Measurements from ENCODE around the gene GGA2. TPM values are rescaled to one million over a fixed set of nuclear protein-coding genes. Genes with fewer than 3 reads are reported as not detected.

Gene GGA2
- total RNA-seq, 5 donors from 2014 or later (not counting 1 experiment from before 2014, with no cell fraction given), result 84.0 to 146 (median 99.6) TPM

GRCh38 chr16:23524886-23525285, 14.6 kb upstream of the GGA2 start:
- ChIA-PET CTCF (no interaction called here), POLR2A (no interaction called here)
- no peak overlapping the region for H3K4me3 ChIP-seq (ENCODE audit: control insufficient read depth in 1 of 2, extremely low read depth in 1 of 2, low read length in 1 of 2)
- Mint-ChIP-seq H3K4me3 (no peak overlapping the region), H3K9me3 (no peaks in the 10 kb centered on the region), H3K27me3 (no peaks in the 10 kb centered on the region), H3K36me3 (peaks cover 53% of the 10 kb centered on the region), H3K27ac (no peak overlapping the region), H3K4me1 (no peaks in the 10 kb centered on the region)
- no peaks in the 10 kb centered on the region for H3K27me3 ChIP-seq (replicated peaks in 1 of 2; ENCODE audit: control insufficient read depth in 2 of 2, extremely low read depth in 1 of 2, insufficient read depth in 2 of 2, low read length in 1 of 2)
- peaks cover 16 to 62% of the 10 kb centered on the region in 2 donors for H3K36me3 ChIP-seq (ENCODE audit: control insufficient read depth in 2 of 2, extremely low read depth in 1 of 2, insufficient read depth in 1 of 2, low read length in 1 of 2)
- no peak for DNase-seq
- WGBS (ENCODE audit: insufficient coverage), result 90% methylated on average over 2 of the region's 3 CpGs
- H3K4me1 ChIP-seq (ENCODE audit: control insufficient read depth in 1 of 2, extremely low read depth in 1 of 2, insufficient read depth in 2 of 2, low read length in 2 of 2), result no peaks in the 10 kb centered on the region
- no peak for ATAC-seq (replicated peaks in 1 of 4)
- H3K27ac ChIP-seq (ENCODE audit: low read length), result no peak overlapping the region
- H3K9me3 ChIP-seq, result no peaks in the 10 kb centered on the region

GRCh38 chr16:23523876-23524385, 13.6 kb upstream of the GGA2 start:
- no peaks in the 10 kb centered on the region for H3K9me3 Mint-ChIP-seq
- DNase-seq (no peak), ATAC-seq (replicated peaks in 1 of 4) (no peak)
- POLR2A ChIA-PET, result interaction anchor here in 1 of 2 donors (0.7 kb wide), 1 partner anchor 1215 kb away, joined by 8 read pairs; no protein-coding TSS in a partner anchor
- Histone ChIP-seq H3K27me3 (replicated peaks in 1 of 2; ENCODE audit: control insufficient read depth in 2 of 2, extremely low read depth in 1 of 2, insufficient read depth in 2 of 2, low read length in 1 of 2) (no peaks in the 10 kb centered on the region), H3K4me1 (ENCODE audit: control insufficient read depth in 1 of 2, extremely low read depth in 1 of 2, insufficient read depth in 2 of 2, low read length in 2 of 2) (no peaks in the 10 kb centered on the region), H3K27ac (ENCODE audit: low read length) (no peak overlapping the region), H3K4me3 (ENCODE audit: control insufficient read depth in 1 of 2, extremely low read depth in 1 of 2, low read length in 1 of 2) (no peak overlapping the region), H3K9me3 (no peaks in the 10 kb centered on the region), H3K36me3 (ENCODE audit: control insufficient read depth in 2 of 2, extremely low read depth in 1 of 2, insufficient read depth in 1 of 2, low read length in 1 of 2) (peaks cover 16 to 54% of the 10 kb centered on the region in 2 donors)
- H3K36me3 Mint-ChIP-seq, result peaks cover 57% of the 10 kb centered on the region
- WGBS (ENCODE audit: insufficient coverage), result 90% methylated on average over 6 of the region's 7 CpGs
- H3K4me1 Mint-ChIP-seq, result peaks cover 0 to 4% (median 0%) of the 10 kb centered on the region in 3 donors
- H3K4me3 Mint-ChIP-seq, result no peak overlapping the region
- no peaks in the 10 kb centered on the region for H3K27me3 Mint-ChIP-seq
- CTCF ChIA-PET, result no interaction called here
- H3K27ac Mint-ChIP-seq, result no peak overlapping the region

- H3K27me3 ChIP-seq (replicated peaks in 1 of 2; ENCODE audit: control insufficient read depth in 2 of 2, extremely low read depth in 1 of 2, insufficient read depth in 2 of 2, low read length in 1 of 2), result no peaks in the 10 kb centered on the region
- ChIA-PET CTCF (no interaction called here), POLR2A (no interaction called here)
- WGBS (ENCODE audit: insufficient coverage), result 100% methylated on average over 3 of the region's 6 CpGs
- ATAC-seq (replicated peaks in 1 of 4) (no peak), DNase-seq (no peak)
- Mint-ChIP-seq H3K27ac (no peak overlapping the region), H3K4me1 (peaks cover 0 to 8% (median 2%) of the 10 kb centered on the region in 3 donors), H3K27me3 (no peaks in the 10 kb centered on the region), H3K36me3 (peaks cover 54% of the 10 kb centered on the region), H3K9me3 (no peaks in the 10 kb centered on the region), H3K4me3 (no peak overlapping the region)
- no peak overlapping the region for H3K4me3 ChIP-seq (ENCODE audit: control insufficient read depth in 1 of 2, extremely low read depth in 1 of 2, low read length in 1 of 2)
- H3K27ac ChIP-seq (ENCODE audit: low read length), result no peak overlapping the region
- no peaks in the 10 kb centered on the region for H3K9me3 ChIP-seq
- H3K36me3 ChIP-seq (ENCODE audit: control insufficient read depth in 2 of 2, extremely low read depth in 1 of 2, insufficient read depth in 1 of 2, low read length in 1 of 2), result peaks cover 16 to 48% of the 10 kb centered on the region in 2 donors
- H3K4me1 ChIP-seq (ENCODE audit: control insufficient read depth in 1 of 2, extremely low read depth in 1 of 2, insufficient read depth in 2 of 2, low read length in 2 of 2), result peaks cover 0 to under 1% of the 10 kb centered on the region in 2 experiments
Measured at GRCh38 chr16:23523321-23523720, 13.0 kb upstream of the GGA2 start.

GRCh38 chr16:23521965-23522364, 11.7 kb upstream of the GGA2 start:
- WGBS (ENCODE audit: insufficient coverage), result 100% methylated on average over 1 of the region's 4 CpGs
- no peak overlapping the region for H3K4me3 ChIP-seq (ENCODE audit: control insufficient read depth in 1 of 2, extremely low read depth in 1 of 2, low read length in 1 of 2)
- Mint-ChIP-seq H3K4me1 (peaks cover 0 to 13% (median 4%) of the 10 kb centered on the region in 3 donors), H3K27ac (no peak overlapping the region), H3K27me3 (no peaks in the 10 kb centered on the region), H3K9me3 (no peaks in the 10 kb centered on the region), H3K36me3 (peaks cover 47% of the 10 kb centered on the region), H3K4me3 (no peak overlapping the region)
- CTCF ChIA-PET, result interaction anchor here in 1 of 2 donors (0.6 to 1.0 kb wide), 2 partner anchors 14 to 59 kb away, joined by 3 read pairs; no protein-coding TSS in a partner anchor
- H3K36me3 ChIP-seq (ENCODE audit: control insufficient read depth in 2 of 2, extremely low read depth in 1 of 2, insufficient read depth in 1 of 2, low read length in 1 of 2), result peaks cover 6 to 37% of the 10 kb centered on the region in 2 donors
- peaks cover 0 to 4% of the 10 kb centered on the region in 2 experiments for H3K4me1 ChIP-seq (ENCODE audit: control insufficient read depth in 1 of 2, extremely low read depth in 1 of 2, insufficient read depth in 2 of 2, low read length in 2 of 2)
- ATAC-seq (replicated peaks in 1 of 4), result no peak
- H3K9me3 ChIP-seq, result no peaks in the 10 kb centered on the region
- DNase-seq, result no peak
- H3K27me3 ChIP-seq (replicated peaks in 1 of 2; ENCODE audit: control insufficient read depth in 2 of 2, extremely low read depth in 1 of 2, insufficient read depth in 2 of 2, low read length in 1 of 2), result no peaks in the 10 kb centered on the region
- POLR2A ChIA-PET, result no interaction called here
- no peak overlapping the region for H3K27ac ChIP-seq (ENCODE audit: low read length)

GRCh38 chr16:23521037-23521743, 10.9 kb upstream of the GGA2 start:
- H3K4me3 Mint-ChIP-seq, result no peak overlapping the region
- ChIA-PET POLR2A (no interaction called here), CTCF (interaction anchor here in 1 of 2 donors (0.6 kb wide), 1 partner anchor 76 kb away, joined by 3 read pairs; no protein-coding TSS in a partner anchor)
- H3K4me1 Mint-ChIP-seq, result peaks cover 7 to 19% (median 11%) of the 10 kb centered on the region in 3 donors
- Histone ChIP-seq H3K4me3 (ENCODE audit: control insufficient read depth in 1 of 2, extremely low read depth in 1 of 2, low read length in 1 of 2) (no peak overlapping the region), H3K4me1 (ENCODE audit: control insufficient read depth in 1 of 2, extremely low read depth in 1 of 2, insufficient read depth in 2 of 2, low read length in 2 of 2) (peaks cover 0 to 10% of the 10 kb centered on the region in 2 experiments), H3K27me3 (replicated peaks in 1 of 2; ENCODE audit: control insufficient read depth in 2 of 2, extremely low read depth in 1 of 2, insufficient read depth in 2 of 2, low read length in 1 of 2) (no peaks in the 10 kb centered on the region), H3K36me3 (ENCODE audit: control insufficient read depth in 2 of 2, extremely low read depth in 1 of 2, insufficient read depth in 1 of 2, low read length in 1 of 2) (peaks cover 5 to 36% of the 10 kb centered on the region in 2 donors), H3K27ac (ENCODE audit: low read length) (no peak overlapping the region), H3K9me3 (no peaks in the 10 kb centered on the region)
- no peaks in the 10 kb centered on the region for H3K27me3 Mint-ChIP-seq
- peaks cover 46% of the 10 kb centered on the region for H3K36me3 Mint-ChIP-seq
- no peak overlapping the region for H3K27ac Mint-ChIP-seq
- no peaks in the 10 kb centered on the region for H3K9me3 Mint-ChIP-seq
- DNase-seq (no peak), ATAC-seq (replicated peaks in 1 of 4) (no peak)
- WGBS (ENCODE audit: insufficient coverage), result 89% methylated on average over 1 of the region's 4 CpGs

GRCh38 chr16:23520500-23520899, 10.2 kb upstream of the GGA2 start:
- no peak overlapping the region for H3K27ac Mint-ChIP-seq
- WGBS (ENCODE audit: insufficient coverage), result 100% methylated on average over 2 of the region's 4 CpGs
- no peak overlapping the region for H3K4me3 ChIP-seq (ENCODE audit: control insufficient read depth in 1 of 2, extremely low read depth in 1 of 2, low read length in 1 of 2)
- no peaks in the 10 kb centered on the region for H3K9me3 ChIP-seq
- no peaks in the 10 kb centered on the region for H3K9me3 Mint-ChIP-seq
- H3K36me3 Mint-ChIP-seq, result peaks cover 46% of the 10 kb centered on the region
- no peak overlapping the region for H3K4me3 Mint-ChIP-seq
- H3K27me3 ChIP-seq (replicated peaks in 1 of 2; ENCODE audit: control insufficient read depth in 2 of 2, extremely low read depth in 1 of 2, insufficient read depth in 2 of 2, low read length in 1 of 2), result no peaks in the 10 kb centered on the region
- DNase-seq (no peak), ATAC-seq (replicated peaks in 1 of 4) (no peak)
- H3K4me1 Mint-ChIP-seq, result peaks cover 14 to 25% (median 18%) of the 10 kb centered on the region in 3 donors
- H3K36me3 ChIP-seq (ENCODE audit: control insufficient read depth in 2 of 2, extremely low read depth in 1 of 2, insufficient read depth in 1 of 2, low read length in 1 of 2), result peaks cover 5 to 36% of the 10 kb centered on the region in 2 donors
- no peak overlapping the region for H3K27ac ChIP-seq (ENCODE audit: low read length)
- POLR2A ChIA-PET, result no interaction called here
- no peaks in the 10 kb centered on the region for H3K27me3 Mint-ChIP-seq
- CTCF ChIA-PET, result no interaction called here
- H3K4me1 ChIP-seq (ENCODE audit: control insufficient read depth in 1 of 2, extremely low read depth in 1 of 2, insufficient read depth in 2 of 2, low read length in 2 of 2), result peaks cover 0 to 17% of the 10 kb centered on the region in 2 experiments
